IPS DF 19.7 (cell line): ENCODE measurements around the gene LRRN3.

Experiments
- DNase-seq: peaks from one replicate; pipeline ENCODE4 v3.0.0-alpha.2; 2013; ENCODE audit warnings: low read depth, low spot score

LRRN3 gene

DNA sequence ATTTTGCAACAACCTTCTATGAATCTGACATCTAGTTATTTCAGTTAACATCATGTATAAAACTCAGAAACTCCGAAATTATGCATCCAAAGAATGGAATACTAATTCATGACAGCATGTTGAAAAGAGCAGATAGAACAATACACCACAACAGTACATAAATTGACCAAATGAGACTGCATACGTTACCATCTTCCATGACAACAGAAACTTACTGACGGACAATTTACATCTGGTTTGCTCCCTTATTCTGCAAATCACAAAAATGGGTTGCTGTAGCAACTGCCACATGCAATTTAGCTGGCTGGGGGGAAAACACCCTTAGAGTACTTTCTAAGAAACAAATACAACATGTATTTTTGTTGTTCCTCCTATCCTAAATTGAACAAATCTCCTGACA lies 14.3 kb downstream of the LRRN3 start:
- DNase-seq = no peak

GRCh38 chr7:111107579-111107978 lies 16.7 kb downstream of the LRRN3 start:
- no peak for DNase-seq

DNA sequence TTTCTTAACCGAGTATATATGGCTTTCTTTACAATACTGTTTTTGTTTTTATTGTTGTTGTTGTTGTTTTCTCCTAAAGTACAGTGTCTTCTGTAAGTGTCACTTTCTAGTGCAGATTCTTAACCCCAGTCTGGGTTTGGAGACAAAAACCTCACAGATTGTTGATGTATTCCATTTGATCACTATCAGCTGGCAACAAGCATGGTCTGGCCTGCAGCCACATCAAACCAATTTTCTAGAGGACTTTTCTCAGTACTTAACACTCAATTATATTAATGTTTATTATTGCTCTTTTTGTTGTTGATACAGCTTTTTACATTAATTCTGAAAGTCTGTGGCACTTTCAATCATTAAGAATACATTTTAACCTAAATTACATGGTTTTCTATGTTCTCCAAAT lies 17.1 kb downstream of the LRRN3 start:
- no peak for DNase-seq

DNA sequence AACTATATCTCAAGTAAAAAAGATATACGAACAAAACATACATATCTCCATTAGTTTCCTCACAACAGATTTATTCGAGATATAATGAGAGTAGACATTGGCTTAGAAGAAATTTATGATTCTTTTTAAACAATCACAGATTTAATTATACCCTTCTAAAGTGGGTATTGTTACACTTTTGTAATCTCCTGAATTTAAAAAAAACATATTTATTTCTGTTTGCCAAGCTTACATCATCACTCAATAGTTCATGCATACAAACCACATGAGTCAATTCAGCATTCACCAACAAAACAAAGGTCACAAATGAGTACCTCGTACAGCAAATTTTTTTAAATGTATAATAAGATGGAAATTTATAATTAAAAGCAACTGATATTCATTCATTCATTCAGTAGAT lies 17.6 kb downstream of the LRRN3 start:
- DNase-seq = no peak

DNA sequence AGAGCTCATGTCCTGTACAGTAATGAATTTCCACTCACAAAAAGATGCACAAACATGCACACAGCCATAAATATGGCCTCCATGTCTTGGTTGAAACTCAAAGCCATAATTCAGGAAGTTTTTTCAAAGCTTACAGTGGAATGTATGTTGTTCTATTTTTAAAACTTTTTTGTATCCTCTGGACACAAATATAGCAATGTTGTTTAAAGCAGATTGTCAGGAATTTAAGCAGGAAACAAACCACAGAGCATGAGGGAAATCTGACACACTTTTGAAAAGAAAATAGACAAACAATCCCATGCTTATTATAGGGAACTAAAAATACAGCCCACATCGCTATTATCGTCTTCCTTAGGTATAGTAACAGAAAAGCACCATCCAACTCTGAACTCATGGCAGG lies 21.5 kb downstream of the LRRN3 start:
- no peak for DNase-seq

- DNase-seq = no peak
Measured at GRCh38 chr7:111113263-111114017, 22.5 kb downstream of the LRRN3 start.

DNA sequence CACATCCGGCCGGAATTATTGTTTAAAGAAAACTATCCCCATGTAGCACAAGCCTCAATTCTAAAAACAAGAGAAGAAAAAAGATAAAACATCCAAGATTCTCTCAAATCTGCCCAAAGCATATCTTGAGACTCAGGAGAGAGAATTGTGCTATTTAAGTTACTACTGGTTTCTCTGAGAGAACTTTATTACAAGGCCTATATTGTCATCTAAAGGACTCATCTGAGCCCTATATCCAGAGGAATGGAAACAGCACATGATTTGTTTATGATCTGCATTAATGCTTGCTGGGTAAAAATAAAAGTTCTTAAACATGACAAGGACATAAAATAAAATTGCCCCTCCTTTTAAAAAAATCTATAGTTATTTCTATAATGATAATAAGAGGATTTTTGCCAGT lies 25.0 kb downstream of the LRRN3 start:
- DNase-seq = no peak

GRCh38 chr7:111126987-111127386 lies 36.1 kb downstream of the LRRN3 start:
- no peak for DNase-seq

- no peak for DNase-seq
Measured at GRCh38 chr7:111129435-111129834, 38.5 kb downstream of the LRRN3 start.

GRCh38 chr7:111132833-111133232 lies 41.9 kb downstream of the LRRN3 start:
- no peak for DNase-seq

DNA sequence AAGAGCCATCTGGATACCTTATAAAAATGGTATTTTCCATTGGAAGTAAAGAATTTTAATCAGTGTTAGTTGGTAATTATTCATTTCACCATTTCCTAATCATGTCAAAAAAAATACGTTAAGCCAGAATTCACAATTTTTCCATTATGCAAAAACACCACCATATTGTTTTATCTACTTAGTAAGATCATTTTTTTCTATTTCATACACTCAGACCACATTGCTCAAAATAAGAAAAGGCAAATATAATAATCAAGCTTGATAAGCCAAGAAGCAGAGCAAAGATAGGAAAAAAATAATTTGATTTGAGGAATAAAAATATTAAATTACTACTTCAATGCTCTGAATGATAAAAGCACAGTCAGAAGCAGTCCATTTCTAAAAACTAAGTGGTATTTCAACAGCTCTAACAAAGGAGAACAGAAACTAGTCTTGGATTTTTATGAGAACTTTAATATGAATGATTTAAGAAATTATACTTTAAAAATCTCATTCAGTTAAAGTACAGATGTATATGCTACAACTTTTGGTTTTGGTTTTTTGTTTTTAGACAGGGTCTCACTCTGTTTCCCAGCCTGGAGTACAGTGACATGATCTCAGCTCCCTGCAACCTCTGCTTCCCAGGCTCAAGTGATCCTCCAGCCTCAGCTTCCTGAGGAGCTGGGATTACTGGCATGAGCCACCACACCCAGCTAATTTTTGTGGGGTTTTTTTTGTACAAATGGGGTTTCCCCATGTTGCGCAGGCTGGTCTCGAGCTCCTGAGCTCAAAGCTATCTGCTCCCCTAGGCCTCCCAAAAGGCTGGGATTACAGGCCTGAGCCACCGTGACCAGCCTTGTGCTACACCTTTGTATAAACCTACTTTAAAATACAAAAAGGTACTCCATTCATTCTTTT lies 46.6 kb downstream of the LRRN3 start:
- no peak for DNase-seq

DNA sequence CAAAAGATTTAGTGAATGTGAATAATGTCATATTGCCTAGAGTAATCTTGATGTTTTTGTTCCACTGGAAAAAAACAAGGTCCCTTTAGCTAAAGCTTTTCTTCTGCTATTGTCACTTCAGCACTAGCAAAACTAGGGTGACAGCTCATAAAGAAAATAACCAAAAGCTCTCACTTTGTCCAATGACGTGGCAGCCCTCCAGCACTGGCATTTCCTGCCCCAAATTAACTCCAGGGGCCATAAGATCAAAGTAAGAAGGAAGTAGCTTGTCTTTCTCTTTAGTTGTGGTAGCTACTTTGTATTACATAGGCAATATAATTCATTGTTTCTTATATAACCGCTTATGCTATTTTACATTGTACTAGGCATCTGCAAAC lies 47.3 kb downstream of the LRRN3 start:
- no peak for DNase-seq

DNA sequence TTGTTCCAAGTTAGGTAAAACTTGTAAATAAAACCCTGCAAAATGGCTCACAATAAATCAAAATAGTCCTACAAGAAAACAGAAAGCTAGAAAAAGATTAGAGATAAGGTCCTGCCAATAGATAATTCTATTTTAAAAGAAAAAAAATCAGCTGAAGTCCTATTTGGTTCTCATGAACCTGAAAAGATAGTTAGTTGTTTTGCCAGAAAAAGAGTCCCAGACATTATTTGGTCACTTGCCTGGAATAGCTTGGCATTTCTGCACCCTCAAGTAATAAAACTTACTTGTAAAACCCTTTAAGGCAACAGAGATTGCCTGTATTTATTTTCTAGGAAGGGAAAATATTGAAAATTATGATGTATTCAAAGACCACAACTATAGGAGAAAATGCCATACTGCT lies 47.7 kb downstream of the LRRN3 start:
- no peak for DNase-seq

- DNase-seq = no peak
Measured at GRCh38 chr7:111140091-111140865, 49.4 kb downstream of the LRRN3 start.

- no peak for DNase-seq
Measured at GRCh38 chr7:111145472-111145871, 54.5 kb downstream of the LRRN3 start.

- no peak for DNase-seq
Measured at GRCh38 chr7:111146136-111146535, 55.2 kb downstream of the LRRN3 start.

GRCh38 chr7:111147708-111148533 lies 57.0 kb downstream of the LRRN3 start:
- DNase-seq = no peak

GRCh38 chr7:111150709-111151108 lies 59.8 kb downstream of the LRRN3 start:
- no peak for DNase-seq

DNA sequence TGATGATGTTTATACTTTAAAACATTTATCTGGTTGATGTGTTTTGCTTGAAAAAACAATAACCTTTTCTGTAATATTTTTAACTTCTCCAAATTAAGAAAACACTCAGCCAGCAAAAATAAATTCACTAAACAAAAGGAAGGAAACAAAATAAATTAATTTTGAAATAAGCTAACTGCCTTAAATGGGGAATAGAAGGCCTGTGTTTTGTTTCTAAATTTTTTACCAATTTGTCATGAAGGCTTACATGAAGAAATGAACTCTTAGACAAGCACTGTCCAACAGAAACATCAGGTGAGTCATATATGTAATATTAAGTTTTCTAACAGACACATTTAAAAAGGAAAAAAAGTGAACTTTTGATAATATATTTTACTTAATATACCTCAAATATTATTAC lies 68.5 kb downstream of the LRRN3 start:
- no peak for DNase-seq

DNA sequence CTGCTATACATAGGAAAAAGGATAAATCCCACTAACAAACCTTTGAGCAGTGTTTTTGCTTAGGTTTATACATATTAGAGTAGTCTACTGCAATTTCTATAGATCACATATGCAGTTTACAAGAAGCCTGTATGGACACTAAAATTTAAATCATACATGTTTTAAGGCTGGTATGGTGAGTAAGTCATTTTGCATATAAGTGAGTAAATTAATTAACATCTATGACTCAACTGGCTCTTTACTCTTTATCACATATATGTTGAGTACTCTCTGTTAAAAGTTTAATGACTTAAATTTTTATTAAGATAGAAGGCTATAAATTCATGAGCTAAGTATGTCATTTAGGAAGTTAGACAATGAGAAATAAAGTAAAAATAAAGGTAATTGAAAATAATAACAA lies 69.4 kb downstream of the LRRN3 start:
- no peak for DNase-seq

GRCh38 chr7:111162692-111163091 lies 71.8 kb downstream of the LRRN3 start:
- DNase-seq = no peak
